ENCODE data around the gene TNFRSF11A. TPM values are rescaled to one million over a fixed set of nuclear protein-coding genes. Genes with fewer than 3 reads are reported as not detected.

The TNFRSF11A gene
- polyA plus RNA-seq, 1 experiment = 0.06 TPM

GRCh38 chr18:62365420-62365819 is 40.3 kb downstream of the TNFRSF11A start:
- Histone ChIP-seq H3K36me3 (ENCODE audit: control insufficient read depth, insufficient read depth, low read length) (no peaks in the 10 kb centered on the region), H3K4me3 (ENCODE audit: low read depth, low read length) (no peak overlapping the region), H3K27me3 (ENCODE audit: control insufficient read depth, insufficient read depth, low read length) (peaks cover 2% of the 10 kb centered on the region)
- ChIA-PET CTCF (no interaction called here), POLR2A (no interaction called here)
- no peak for DNase-seq (ENCODE audit: low read depth)
- TF ChIP-seq CTCF (IDR thresholded peaks at IDR 0.05; ENCODE audit: insufficient read depth, low read depth, low read length) = no peak

- no peak for DNase-seq (ENCODE audit: low read depth)
- CTCF ChIA-PET = interaction anchor here (0.7 kb wide), 1 partner anchor 41 kb away, joined by 4 read pairs; no protein-coding TSS in a partner anchor
Observed at GRCh38 chr18:62366992-62367391, 41.9 kb downstream of the TNFRSF11A start.

GRCh38 chr18:62368100-62368499 is 43.0 kb downstream of the TNFRSF11A start:
- ChIA-PET POLR2A (no interaction called here), CTCF (no interaction called here)
- DNase-seq (ENCODE audit: low read depth) = no peak
- H3K36me3 ChIP-seq (ENCODE audit: control insufficient read depth, insufficient read depth, low read length) = no peaks in the 10 kb centered on the region
- H3K4me3 ChIP-seq (ENCODE audit: low read depth, low read length) = no peak overlapping the region
- no peak for TF ChIP-seq CTCF (IDR thresholded peaks at IDR 0.05; ENCODE audit: insufficient read depth, low read depth, low read length)
- peaks cover 2% of the 10 kb centered on the region for H3K27me3 ChIP-seq (ENCODE audit: control insufficient read depth, insufficient read depth, low read length)

More at GRCh38 chr18:62366992-62367391, 41.9 kb downstream of the TNFRSF11A start:
- Histone ChIP-seq H3K4me3 (ENCODE audit: low read depth, low read length) (no peak overlapping the region), H3K27me3 (ENCODE audit: control insufficient read depth, insufficient read depth, low read length) (peaks cover 2% of the 10 kb centered on the region), H3K36me3 (ENCODE audit: control insufficient read depth, insufficient read depth, low read length) (no peaks in the 10 kb centered on the region)
- POLR2A ChIA-PET = no interaction called here
- no peak for TF ChIP-seq CTCF (IDR thresholded peaks at IDR 0.05; ENCODE audit: insufficient read depth, low read depth, low read length)

- no peak for DNase-seq (ENCODE audit: low read depth)
- Histone ChIP-seq H3K4me3 (ENCODE audit: low read depth, low read length) (no peak overlapping the region), H3K36me3 (ENCODE audit: control insufficient read depth, insufficient read depth, low read length) (no peaks in the 10 kb centered on the region), H3K27me3 (ENCODE audit: control insufficient read depth, insufficient read depth, low read length) (peaks cover 2% of the 10 kb centered on the region)
- ChIA-PET CTCF (no interaction called here), POLR2A (no interaction called here)
- TF ChIP-seq CTCF (IDR thresholded peaks at IDR 0.05; ENCODE audit: insufficient read depth, low read depth, low read length) = no peak
Observed at GRCh38 chr18:62369129-62369644, 44.1 kb downstream of the TNFRSF11A start.

- no peaks in the 10 kb centered on the region for H3K36me3 ChIP-seq (ENCODE audit: control insufficient read depth, insufficient read depth, low read length)
- no peak overlapping the region for H3K4me3 ChIP-seq (ENCODE audit: low read depth, low read length)
- H3K27me3 ChIP-seq (ENCODE audit: control insufficient read depth, insufficient read depth, low read length) = peaks cover 2% of the 10 kb centered on the region
- no peak for TF ChIP-seq CTCF (IDR thresholded peaks at IDR 0.05; ENCODE audit: insufficient read depth, low read depth, low read length)
- ChIA-PET POLR2A (no interaction called here), CTCF (interaction anchor here (0.8 kb wide), 1 partner anchor 56 kb away, joined by 3 read pairs; no protein-coding TSS in a partner anchor)
- DNase-seq (ENCODE audit: low read depth) = no peak
Observed at GRCh38 chr18:62370366-62370765, 45.3 kb downstream of the TNFRSF11A start.
